Subcutaneous adipose tissue (tissue), 4 donors: ENCODE measurements around the gene ZNF385C. TPM values are rescaled to one million over a fixed set of nuclear protein-coding genes. Genes with fewer than 3 reads are reported as not detected.

ENCODE experiments used
- total RNA-seq, 4 donors: library from RNA; depleted of rRNA; stranded (reverse); fragments of >200 nt; gene quantifications; one replicate each; pipeline ENCODE4 v1.1.0, GENCODE V29; 2016
- TF ChIP-seq, protein P1 (sequence below): fragments of 450-650 bp; IDR thresholded peaks from one replicate; pipeline ENCODE4 v1.5.1; 2016; ENCODE audit warnings: low read depth, mild to moderate bottlenecking, control low read depth, antibody characterized with exemption, moderate library complexity

Gene ZNF385C
- total RNA-seq, 4 donors from 2014 or later = 0.22 to 0.49 TPM; not detected in 2

GRCh38 chr17:42026857-42027589, 71.2 kb downstream of the ZNF385C start:
- TF ChIP-seq, protein P1, sequence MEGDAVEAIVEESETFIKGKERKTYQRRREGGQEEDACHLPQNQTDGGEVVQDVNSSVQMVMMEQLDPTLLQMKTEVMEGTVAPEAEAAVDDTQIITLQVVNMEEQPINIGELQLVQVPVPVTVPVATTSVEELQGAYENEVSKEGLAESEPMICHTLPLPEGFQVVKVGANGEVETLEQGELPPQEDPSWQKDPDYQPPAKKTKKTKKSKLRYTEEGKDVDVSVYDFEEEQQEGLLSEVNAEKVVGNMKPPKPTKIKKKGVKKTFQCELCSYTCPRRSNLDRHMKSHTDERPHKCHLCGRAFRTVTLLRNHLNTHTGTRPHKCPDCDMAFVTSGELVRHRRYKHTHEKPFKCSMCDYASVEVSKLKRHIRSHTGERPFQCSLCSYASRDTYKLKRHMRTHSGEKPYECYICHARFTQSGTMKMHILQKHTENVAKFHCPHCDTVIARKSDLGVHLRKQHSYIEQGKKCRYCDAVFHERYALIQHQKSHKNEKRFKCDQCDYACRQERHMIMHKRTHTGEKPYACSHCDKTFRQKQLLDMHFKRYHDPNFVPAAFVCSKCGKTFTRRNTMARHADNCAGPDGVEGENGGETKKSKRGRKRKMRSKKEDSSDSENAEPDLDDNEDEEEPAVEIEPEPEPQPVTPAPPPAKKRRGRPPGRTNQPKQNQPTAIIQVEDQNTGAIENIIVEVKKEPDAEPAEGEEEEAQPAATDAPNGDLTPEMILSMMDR = no peak

- TF ChIP-seq, protein P1 = no peak
These were observed 72.3 kb downstream of the ZNF385C start for GRCh38 chr17:42025936-42026335.

GRCh38 chr17:42025191-42025579, 73.1 kb downstream of the ZNF385C start:
- TF ChIP-seq, protein P1 = no peak

- TF ChIP-seq, protein P1 = no peak
These were observed 74.5 kb downstream of the ZNF385C start for GRCh38 chr17:42023524-42024349.

- TF ChIP-seq, protein P1 = no peak
These were observed 78.5 kb downstream of the ZNF385C start, which contains the start of gene NKIRAS2 for GRCh38 chr17:42019509-42020404. NKIRAS2 (plus strand) TSS chr17:42020090; CDS start chr17:42021578, 1,488 bp downstream.

DNA sequence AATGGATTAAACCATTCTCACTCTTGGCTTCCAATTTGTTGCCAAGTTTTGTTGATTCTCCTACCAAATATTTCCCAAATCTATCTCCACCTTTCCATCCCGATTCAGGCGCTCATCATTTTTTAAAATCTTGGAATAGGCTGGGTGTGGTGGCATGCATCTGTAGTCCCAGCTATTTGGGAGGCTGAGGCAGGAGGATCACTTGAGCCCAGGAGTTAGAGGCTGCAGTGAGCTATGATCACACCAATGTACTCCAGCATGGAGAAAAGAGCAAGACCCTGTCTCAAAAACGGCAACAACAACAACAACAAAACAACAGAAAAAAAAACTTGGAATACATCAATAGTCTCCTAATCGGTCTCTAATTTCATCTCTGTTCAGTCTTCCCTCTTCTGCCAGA, 79.3 kb downstream of the ZNF385C start:
- TF ChIP-seq, protein P1 = no peak
